WTC11 (cell line): ENCODE results near the gene PTPN5. TPM values are rescaled to one million over a fixed set of nuclear protein-coding genes. Genes with fewer than 3 reads are reported as not detected.

ENCODE experiments used
- ATAC-seq: fragments of 200-7000 bp; cut with Tn5 transposase; 2 replicates; pipeline ENCODE4 v1.10.0; 2021; ENCODE audit warnings: mild to moderate bottlenecking, moderate library complexity
- CTCF ChIA-PET: fragments of 300-600 bp; sonication (Branson Sonifier 250); formaldehyde crosslinking; loops from one replicate; lab custom pipeline; 2021; ENCODE audit warnings: antibody characterized with exemption; lab: Charles Lee
- POLR2A ChIA-PET: fragments of 350-600 bp; sonication (Branson Sonifier 250); formaldehyde crosslinking; loops from one replicate; lab custom pipeline; 2021; ENCODE audit warnings: antibody characterized with exemption; lab: Charles Lee
- DNase-seq: peaks from one replicate; pipeline ENCODE4 v3.0.0; 2021; ENCODE audit warnings: low spot score
- H3K27ac Mint-ChIP-seq: 2 replicates; pipeline ENCODE4 v1.8.0; 2021; ENCODE audit warnings: mixed read lengths
- H3K27me3 Mint-ChIP-seq: 2 replicates; pipeline ENCODE4 v1.8.0; 2021; ENCODE audit warnings: low read depth, mild to moderate bottlenecking, moderate library complexity, mixed read lengths
- H3K36me3 Mint-ChIP-seq: 2 replicates; pipeline ENCODE4 v1.8.0; 2021; ENCODE audit warnings: mixed read lengths
- H3K4me1 Mint-ChIP-seq: 2 replicates; pipeline ENCODE4 v1.8.0; 2022; ENCODE audit warnings: mixed read lengths
- H3K4me3 Mint-ChIP-seq: 2 replicates; pipeline ENCODE4 v1.8.0; 2021; ENCODE audit warnings: mild to moderate bottlenecking, moderate library complexity, mixed read lengths
- H3K9me3 Mint-ChIP-seq: 2 replicates; pipeline ENCODE4 v1.8.0; 2021; ENCODE audit warnings: mixed read lengths
- ATF6 ChIP-seq: sonication (generic); formaldehyde crosslinking; IDR thresholded peaks from 2 replicates; pipeline ENCODE4 v1.8.1; 2023; ENCODE audit warnings: mild to moderate bottlenecking, missing genetic modification reagents
- MAX ChIP-seq: sonication (generic); formaldehyde crosslinking; IDR thresholded peaks from 2 replicates; pipeline ENCODE4 v1.8.0; 2022; ENCODE audit warnings: mild to moderate bottlenecking, missing genetic modification reagents
- MXD4 ChIP-seq: fragments of 250-450 bp; sonication (Bioruptor Pico); IDR thresholded peaks from 2 replicates; pipeline ENCODE4 v1.8.0; 2021; ENCODE audit warnings: mild to moderate bottlenecking, moderate library complexity, borderline replicate concordance
- NR3C1 ChIP-seq: sonication (generic); formaldehyde crosslinking; conservative IDR thresholded peaks from 2 replicates; pipeline ENCODE4 v1.8.1; 2023; ENCODE audit warnings: low read depth, mild to moderate bottlenecking, missing genetic modification reagents
- PREB ChIP-seq: sonication (generic); formaldehyde crosslinking; IDR thresholded peaks from 2 replicates; pipeline ENCODE4 v1.8.1; 2022; ENCODE audit warnings: mild to moderate bottlenecking, missing genetic modification reagents, moderate library complexity, borderline replicate concordance
- ZBTB21 ChIP-seq: sonication (generic); formaldehyde crosslinking; IDR thresholded peaks from 2 replicates; pipeline ENCODE4 v1.8.1; 2023; ENCODE audit warnings: mild to moderate bottlenecking, missing genetic modification reagents, borderline replicate concordance
- ZMAT4 ChIP-seq: fragments of 250-450 bp; sonication (Bioruptor Pico); IDR thresholded peaks from 2 replicates; pipeline ENCODE4 v1.9.0; 2021; ENCODE audit warnings: mild to moderate bottlenecking
- ZNF138 ChIP-seq: sonication (generic); formaldehyde crosslinking; conservative IDR thresholded peaks from 2 replicates; pipeline ENCODE4 v1.8.1; 2022; ENCODE audit warnings: mild to moderate bottlenecking, moderate library complexity, missing genetic modification reagents
- total RNA-seq: library from RNA; stranded (reverse); gene quantifications from 3 replicates; pipeline ENCODE4 v1.2.3, GENCODE V29; 2021
- TF ChIP-seq, protein P1 (sequence below): sonication (generic); formaldehyde crosslinking; IDR thresholded peaks from 2 replicates; pipeline ENCODE4 v1.8.0; 2022; ENCODE audit warnings: missing genetic modification reagents
- TF ChIP-seq, protein P2 (sequence below): sonication (generic); formaldehyde crosslinking; IDR thresholded peaks from 2 replicates; pipeline ENCODE4 v1.8.1; 2023; ENCODE audit warnings: mild to moderate bottlenecking, missing genetic modification reagents, borderline replicate concordance
- TF ChIP-seq, protein P3 (sequence below): sonication (generic); formaldehyde crosslinking; IDR thresholded peaks from 2 replicates; pipeline ENCODE4 v1.8.1; 2022; ENCODE audit warnings: low read depth, mild to moderate bottlenecking, moderate library complexity, missing genetic modification reagents, borderline replicate concordance
- TF ChIP-seq, protein P4 (sequence below): sonication (generic); formaldehyde crosslinking; IDR thresholded peaks from 2 replicates; pipeline ENCODE4 v1.8.0; 2023; ENCODE audit warnings: missing genetic modification reagents, mild to moderate bottlenecking, borderline replicate concordance
- TF ChIP-seq, protein P5 (sequence below): fragments of 250-450 bp; sonication (Bioruptor Pico); IDR thresholded peaks from 2 replicates; pipeline ENCODE4 v1.9.0; 2021; ENCODE audit warnings: moderate library complexity, mild to moderate bottlenecking, inconsistent platforms, borderline replicate concordance
- TF ChIP-seq, protein P6 (sequence below): fragments of 250-450 bp; sonication (Bioruptor Pico); IDR thresholded peaks from 2 replicates; pipeline ENCODE4 v1.8.0; 2021; ENCODE audit warnings: mild to moderate bottlenecking

Gene PTPN5
- total RNA-seq, 1 experiment from 2014 or later = 4.5 TPM

GRCh38 chr11:18736590-18737148 lies 54.9 kb downstream of the PTPN5 start:
- no peaks in the 10 kb centered on the region for H3K27me3 Mint-ChIP-seq
- peak; percentile 41 for DNase-seq
- TF ChIP-seq, protein P1, sequence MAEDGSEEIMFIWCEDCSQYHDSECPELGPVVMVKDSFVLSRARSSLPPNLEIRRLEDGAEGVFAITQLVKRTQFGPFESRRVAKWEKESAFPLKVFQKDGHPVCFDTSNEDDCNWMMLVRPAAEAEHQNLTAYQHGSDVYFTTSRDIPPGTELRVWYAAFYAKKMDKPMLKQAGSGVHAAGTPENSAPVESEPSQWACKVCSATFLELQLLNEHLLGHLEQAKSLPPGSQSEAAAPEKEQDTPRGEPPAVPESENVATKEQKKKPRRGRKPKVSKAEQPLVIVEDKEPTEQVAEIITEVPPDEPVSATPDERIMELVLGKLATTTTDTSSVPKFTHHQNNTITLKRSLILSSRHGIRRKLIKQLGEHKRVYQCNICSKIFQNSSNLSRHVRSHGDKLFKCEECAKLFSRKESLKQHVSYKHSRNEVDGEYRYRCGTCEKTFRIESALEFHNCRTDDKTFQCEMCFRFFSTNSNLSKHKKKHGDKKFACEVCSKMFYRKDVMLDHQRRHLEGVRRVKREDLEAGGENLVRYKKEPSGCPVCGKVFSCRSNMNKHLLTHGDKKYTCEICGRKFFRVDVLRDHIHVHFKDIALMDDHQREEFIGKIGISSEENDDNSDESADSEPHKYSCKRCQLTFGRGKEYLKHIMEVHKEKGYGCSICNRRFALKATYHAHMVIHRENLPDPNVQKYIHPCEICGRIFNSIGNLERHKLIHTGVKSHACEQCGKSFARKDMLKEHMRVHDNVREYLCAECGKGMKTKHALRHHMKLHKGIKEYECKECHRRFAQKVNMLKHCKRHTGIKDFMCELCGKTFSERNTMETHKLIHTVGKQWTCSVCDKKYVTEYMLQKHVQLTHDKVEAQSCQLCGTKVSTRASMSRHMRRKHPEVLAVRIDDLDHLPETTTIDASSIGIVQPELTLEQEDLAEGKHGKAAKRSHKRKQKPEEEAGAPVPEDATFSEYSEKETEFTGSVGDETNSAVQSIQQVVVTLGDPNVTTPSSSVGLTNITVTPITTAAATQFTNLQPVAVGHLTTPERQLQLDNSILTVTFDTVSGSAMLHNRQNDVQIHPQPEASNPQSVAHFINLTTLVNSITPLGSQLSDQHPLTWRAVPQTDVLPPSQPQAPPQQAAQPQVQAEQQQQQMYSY (CRISPR knock-in tag) = no peak
- TF ChIP-seq ATF6 (CRISPR knock-in tag) = no peak
- TF ChIP-seq, protein P2, sequence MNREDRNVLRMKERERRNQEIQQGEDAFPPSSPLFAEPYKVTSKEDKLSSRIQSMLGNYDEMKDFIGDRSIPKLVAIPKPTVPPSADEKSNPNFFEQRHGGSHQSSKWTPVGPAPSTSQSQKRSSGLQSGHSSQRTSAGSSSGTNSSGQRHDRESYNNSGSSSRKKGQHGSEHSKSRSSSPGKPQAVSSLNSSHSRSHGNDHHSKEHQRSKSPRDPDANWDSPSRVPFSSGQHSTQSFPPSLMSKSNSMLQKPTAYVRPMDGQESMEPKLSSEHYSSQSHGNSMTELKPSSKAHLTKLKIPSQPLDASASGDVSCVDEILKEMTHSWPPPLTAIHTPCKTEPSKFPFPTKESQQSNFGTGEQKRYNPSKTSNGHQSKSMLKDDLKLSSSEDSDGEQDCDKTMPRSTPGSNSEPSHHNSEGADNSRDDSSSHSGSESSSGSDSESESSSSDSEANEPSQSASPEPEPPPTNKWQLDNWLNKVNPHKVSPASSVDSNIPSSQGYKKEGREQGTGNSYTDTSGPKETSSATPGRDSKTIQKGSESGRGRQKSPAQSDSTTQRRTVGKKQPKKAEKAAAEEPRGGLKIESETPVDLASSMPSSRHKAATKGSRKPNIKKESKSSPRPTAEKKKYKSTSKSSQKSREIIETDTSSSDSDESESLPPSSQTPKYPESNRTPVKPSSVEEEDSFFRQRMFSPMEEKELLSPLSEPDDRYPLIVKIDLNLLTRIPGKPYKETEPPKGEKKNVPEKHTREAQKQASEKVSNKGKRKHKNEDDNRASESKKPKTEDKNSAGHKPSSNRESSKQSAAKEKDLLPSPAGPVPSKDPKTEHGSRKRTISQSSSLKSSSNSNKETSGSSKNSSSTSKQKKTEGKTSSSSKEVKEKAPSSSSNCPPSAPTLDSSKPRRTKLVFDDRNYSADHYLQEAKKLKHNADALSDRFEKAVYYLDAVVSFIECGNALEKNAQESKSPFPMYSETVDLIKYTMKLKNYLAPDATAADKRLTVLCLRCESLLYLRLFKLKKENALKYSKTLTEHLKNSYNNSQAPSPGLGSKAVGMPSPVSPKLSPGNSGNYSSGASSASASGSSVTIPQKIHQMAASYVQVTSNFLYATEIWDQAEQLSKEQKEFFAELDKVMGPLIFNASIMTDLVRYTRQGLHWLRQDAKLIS (CRISPR knock-in tag) = no peak
- TF ChIP-seq MAX (CRISPR knock-in tag) = no peak
- no peak for TF ChIP-seq NR3C1 (CRISPR knock-in tag)
- no peak for TF ChIP-seq PREB (CRISPR knock-in tag)
- TF ChIP-seq, protein P3, sequence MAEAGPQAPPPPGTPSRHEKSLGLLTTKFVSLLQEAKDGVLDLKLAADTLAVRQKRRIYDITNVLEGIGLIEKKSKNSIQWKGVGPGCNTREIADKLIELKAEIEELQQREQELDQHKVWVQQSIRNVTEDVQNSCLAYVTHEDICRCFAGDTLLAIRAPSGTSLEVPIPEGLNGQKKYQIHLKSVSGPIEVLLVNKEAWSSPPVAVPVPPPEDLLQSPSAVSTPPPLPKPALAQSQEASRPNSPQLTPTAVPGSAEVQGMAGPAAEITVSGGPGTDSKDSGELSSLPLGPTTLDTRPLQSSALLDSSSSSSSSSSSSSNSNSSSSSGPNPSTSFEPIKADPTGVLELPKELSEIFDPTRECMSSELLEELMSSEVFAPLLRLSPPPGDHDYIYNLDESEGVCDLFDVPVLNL = no peak
- TF ChIP-seq, protein P4, sequence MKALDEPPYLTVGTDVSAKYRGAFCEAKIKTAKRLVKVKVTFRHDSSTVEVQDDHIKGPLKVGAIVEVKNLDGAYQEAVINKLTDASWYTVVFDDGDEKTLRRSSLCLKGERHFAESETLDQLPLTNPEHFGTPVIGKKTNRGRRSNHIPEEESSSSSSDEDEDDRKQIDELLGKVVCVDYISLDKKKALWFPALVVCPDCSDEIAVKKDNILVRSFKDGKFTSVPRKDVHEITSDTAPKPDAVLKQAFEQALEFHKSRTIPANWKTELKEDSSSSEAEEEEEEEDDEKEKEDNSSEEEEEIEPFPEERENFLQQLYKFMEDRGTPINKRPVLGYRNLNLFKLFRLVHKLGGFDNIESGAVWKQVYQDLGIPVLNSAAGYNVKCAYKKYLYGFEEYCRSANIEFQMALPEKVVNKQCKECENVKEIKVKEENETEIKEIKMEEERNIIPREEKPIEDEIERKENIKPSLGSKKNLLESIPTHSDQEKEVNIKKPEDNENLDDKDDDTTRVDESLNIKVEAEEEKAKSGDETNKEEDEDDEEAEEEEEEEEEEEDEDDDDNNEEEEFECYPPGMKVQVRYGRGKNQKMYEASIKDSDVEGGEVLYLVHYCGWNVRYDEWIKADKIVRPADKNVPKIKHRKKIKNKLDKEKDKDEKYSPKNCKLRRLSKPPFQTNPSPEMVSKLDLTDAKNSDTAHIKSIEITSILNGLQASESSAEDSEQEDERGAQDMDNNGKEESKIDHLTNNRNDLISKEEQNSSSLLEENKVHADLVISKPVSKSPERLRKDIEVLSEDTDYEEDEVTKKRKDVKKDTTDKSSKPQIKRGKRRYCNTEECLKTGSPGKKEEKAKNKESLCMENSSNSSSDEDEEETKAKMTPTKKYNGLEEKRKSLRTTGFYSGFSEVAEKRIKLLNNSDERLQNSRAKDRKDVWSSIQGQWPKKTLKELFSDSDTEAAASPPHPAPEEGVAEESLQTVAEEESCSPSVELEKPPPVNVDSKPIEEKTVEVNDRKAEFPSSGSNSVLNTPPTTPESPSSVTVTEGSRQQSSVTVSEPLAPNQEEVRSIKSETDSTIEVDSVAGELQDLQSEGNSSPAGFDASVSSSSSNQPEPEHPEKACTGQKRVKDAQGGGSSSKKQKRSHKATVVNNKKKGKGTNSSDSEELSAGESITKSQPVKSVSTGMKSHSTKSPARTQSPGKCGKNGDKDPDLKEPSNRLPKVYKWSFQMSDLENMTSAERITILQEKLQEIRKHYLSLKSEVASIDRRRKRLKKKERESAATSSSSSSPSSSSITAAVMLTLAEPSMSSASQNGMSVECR (CRISPR knock-in tag) = no peak
- no peak for TF ChIP-seq ZBTB21 (CRISPR knock-in tag)
- TF ChIP-seq ZMAT4 (CRISPR knock-in tag) = no peak
- no peak for TF ChIP-seq MXD4
- TF ChIP-seq ZNF138 (CRISPR knock-in tag) = no peak
- TF ChIP-seq, protein P5, sequence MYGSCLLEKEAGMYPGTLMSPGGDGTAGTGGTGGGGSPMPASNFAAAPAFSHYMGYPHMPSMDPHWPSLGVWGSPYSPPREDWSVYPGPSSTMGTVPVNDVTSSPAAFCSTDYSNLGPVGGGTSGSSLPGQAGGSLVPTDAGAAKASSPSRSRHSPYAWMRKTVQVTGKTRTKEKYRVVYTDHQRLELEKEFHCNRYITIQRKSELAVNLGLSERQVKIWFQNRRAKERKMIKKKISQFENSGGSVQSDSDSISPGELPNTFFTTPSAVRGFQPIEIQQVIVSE (CRISPR knock-in tag) = no peak
- TF ChIP-seq, protein P6, sequence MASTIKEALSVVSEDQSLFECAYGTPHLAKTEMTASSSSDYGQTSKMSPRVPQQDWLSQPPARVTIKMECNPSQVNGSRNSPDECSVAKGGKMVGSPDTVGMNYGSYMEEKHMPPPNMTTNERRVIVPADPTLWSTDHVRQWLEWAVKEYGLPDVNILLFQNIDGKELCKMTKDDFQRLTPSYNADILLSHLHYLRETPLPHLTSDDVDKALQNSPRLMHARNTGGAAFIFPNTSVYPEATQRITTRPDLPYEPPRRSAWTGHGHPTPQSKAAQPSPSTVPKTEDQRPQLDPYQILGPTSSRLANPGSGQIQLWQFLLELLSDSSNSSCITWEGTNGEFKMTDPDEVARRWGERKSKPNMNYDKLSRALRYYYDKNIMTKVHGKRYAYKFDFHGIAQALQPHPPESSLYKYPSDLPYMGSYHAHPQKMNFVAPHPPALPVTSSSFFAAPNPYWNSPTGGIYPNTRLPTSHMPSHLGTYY (CRISPR knock-in tag) = no peak
- H3K4me3 Mint-ChIP-seq = no peak overlapping the region
- ATAC-seq = peak; percentile 82
- POLR2A ChIA-PET = no interaction called here
- H3K36me3 Mint-ChIP-seq = no peaks in the 10 kb centered on the region
- H3K27ac Mint-ChIP-seq = no peak overlapping the region
- H3K4me1 Mint-ChIP-seq = no peaks in the 10 kb centered on the region
- no peaks in the 10 kb centered on the region for H3K9me3 Mint-ChIP-seq
- CTCF ChIA-PET = interaction anchor here (0.5 to 2.6 kb wide), 6 partner anchors 9 to 196 kb away, joined by 3 to 14 read pairs (median 5); partner anchors contain the start of gene IGSF22
